ENCODE results near the gene AOPEP.

AOPEP gene

GRCh38 chr9:94794476-94795167 is 68.1 kb downstream of the AOPEP start:
- DNase-seq (ENCODE audit: low read depth), result no peak

GRCh38 chr9:94796687-94797086 is 70.2 kb downstream of the AOPEP start:
- no peak for DNase-seq (ENCODE audit: low read depth)

- no peak for DNase-seq (ENCODE audit: low read depth)
These were observed 71.7 kb downstream of the AOPEP start for GRCh38 chr9:94798201-94798600.

GRCh38 chr9:94798708-94799107 is 72.2 kb downstream of the AOPEP start:
- no peak for DNase-seq (ENCODE audit: low read depth)

GRCh38 chr9:94799578-94800264 is 73.2 kb downstream of the AOPEP start:
- DNase-seq (ENCODE audit: low read depth), result no peak

GRCh38 chr9:94800424-94801117 is 74.1 kb downstream of the AOPEP start:
- DNase-seq (ENCODE audit: low read depth), result no peak

GRCh38 chr9:94801234-94801633 is 74.7 kb downstream of the AOPEP start:
- no peak for DNase-seq (ENCODE audit: low read depth)

GRCh38 chr9:94801681-94802080 is 75.2 kb downstream of the AOPEP start:
- DNase-seq (ENCODE audit: low read depth), result no peak

GRCh38 chr9:94802251-94802650 is 75.8 kb downstream of the AOPEP start:
- no peak for DNase-seq (ENCODE audit: low read depth)

- no peak for DNase-seq (ENCODE audit: low read depth)
These were observed 76.3 kb downstream of the AOPEP start for GRCh38 chr9:94802793-94803192.

- DNase-seq (ENCODE audit: low read depth), result no peak
These were observed 77.8 kb downstream of the AOPEP start for GRCh38 chr9:94804316-94804715.

- no peak for DNase-seq (ENCODE audit: low read depth)
These were observed 78.6 kb downstream of the AOPEP start for GRCh38 chr9:94805051-94805489.

- no peak for DNase-seq (ENCODE audit: low read depth)
These were observed 79.1 kb downstream of the AOPEP start for GRCh38 chr9:94805585-94805984.

GRCh38 chr9:94806307-94806893 is 79.9 kb downstream of the AOPEP start:
- DNase-seq (ENCODE audit: low read depth), result no peak

- no peak for DNase-seq (ENCODE audit: low read depth)
These were observed 81.1 kb downstream of the AOPEP start for GRCh38 chr9:94807556-94807955.

- DNase-seq (ENCODE audit: low read depth), result no peak
These were observed 82.6 kb downstream of the AOPEP start for GRCh38 chr9:94808926-94809700.

GRCh38 chr9:94809778-94810177 is 83.3 kb downstream of the AOPEP start:
- DNase-seq (ENCODE audit: low read depth), result no peak

- no peak for DNase-seq (ENCODE audit: low read depth)
These were observed 84.6 kb downstream of the AOPEP start for GRCh38 chr9:94811074-94811473.

GRCh38 chr9:94812343-94812742 is 85.8 kb downstream of the AOPEP start:
- DNase-seq (ENCODE audit: low read depth), result no peak

GRCh38 chr9:94813379-94813778 is 86.9 kb downstream of the AOPEP start:
- DNase-seq (ENCODE audit: low read depth), result no peak

- DNase-seq (ENCODE audit: low read depth), result no peak
These were observed 91.0 kb downstream of the AOPEP start for GRCh38 chr9:94817291-94818177.
